Muscle of leg (tissue), 11 donors: ENCODE measurements around the gene SLC19A3. TPM values are rescaled to one million over a fixed set of nuclear protein-coding genes. Genes with fewer than 3 reads are reported as not detected.
A peak's percentile ranks its signal among the peaks of the same experiment; 100 is the strongest.
"Not testable (repeated sequence)": the region's sequence is repeated elsewhere in the genome, so short reads cannot be mapped to it uniquely, and the experiment has no call there.

Source experiments
- DNase-seq: peaks from one replicate; pipeline ENCODE4 v3.0.0; 2013
- H3K27ac ChIP-seq: one replicate; pipeline ENCODE4 v1.5.1; 2013; ENCODE audit warnings: mild to moderate bottlenecking, low read length, control low read depth
- H3K27me3 ChIP-seq: one replicate; pipeline ENCODE4 v1.6.1; 2013; ENCODE audit warnings: low read length; ENCODE audit not compliant: control insufficient read depth, insufficient read depth
- H3K36me3 ChIP-seq: one replicate; pipeline ENCODE4 v1.6.1; 2013; ENCODE audit warnings: low read length; ENCODE audit not compliant: control insufficient read depth, insufficient read depth
- H3K4me1 ChIP-seq: one replicate; pipeline ENCODE4 v1.6.1; 2013; ENCODE audit warnings: low read length; ENCODE audit not compliant: control insufficient read depth, insufficient read depth
- H3K4me3 ChIP-seq: one replicate; pipeline ENCODE4 v1.5.1; 2013; ENCODE audit warnings: low read length, control low read depth
- H3K9me3 ChIP-seq: replicated peaks from 2 replicates; pipeline ENCODE4 v1.6.1; 2013; ENCODE audit warnings: low read depth, low read length; ENCODE audit not compliant: control insufficient read depth
- WGBS: methylation state at CpG from one replicate; pipeline ENCODE4 v1.1.5; 2013; ENCODE audit warnings: missing lambda C conversion rate; ENCODE audit not compliant: insufficient coverage; 5-methylcytosine and 5-hydroxymethylcytosine counted together
- polyA plus RNA-seq, 8 donors: library from polyadenylated mRNA; unstranded; fragments of 120-200 nt; gene quantifications; one replicate each; pipeline versions ENCODE4 v1.2.1 to v1.2.3, GENCODE V29; 2013; ENCODE audit warnings: inconsistent platforms in 1 of 8, low replicate concordance in 1 of 8; ENCODE audit not compliant: insufficient read length in 8 of 8, insufficient read depth in 1 of 8
- total RNA-seq: library from RNA; stranded (reverse); fragments of 120-200 nt; gene quantifications from one replicate; pipeline ENCODE4 v1.2.4, GENCODE V29; 2013

SLC19A3 gene
- total and polyA plus RNA-seq, 9 donors = 0.64 to 5.1 (median 1.0) TPM

DNA sequence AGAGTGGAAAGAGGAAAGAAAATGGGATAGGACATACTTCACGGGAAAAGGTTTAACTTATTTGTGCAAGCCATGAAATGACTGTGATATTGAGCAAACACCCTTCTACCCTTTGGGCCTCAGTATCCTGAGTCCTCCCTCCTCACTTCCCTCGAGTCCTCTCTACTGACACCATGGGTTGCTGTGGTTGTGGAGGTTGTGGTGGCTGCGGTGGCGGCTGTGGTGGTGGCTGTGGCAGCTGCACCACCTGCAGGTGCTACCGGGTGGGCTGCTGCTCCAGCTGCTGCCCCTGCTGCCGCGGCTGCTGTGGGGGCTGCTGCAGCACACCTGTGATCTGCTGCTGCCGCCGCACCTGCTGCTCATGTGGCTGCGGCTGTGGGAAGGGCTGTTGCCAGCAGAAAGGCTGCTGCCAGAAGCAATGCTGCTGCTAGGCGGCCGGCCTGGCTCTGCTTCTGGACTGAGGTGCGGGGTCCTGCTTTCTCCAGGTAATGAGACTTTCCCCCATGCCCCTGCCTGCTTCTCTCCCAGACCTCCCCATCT, 51.1 kb downstream of the SLC19A3 start, which contains the start of gene SCYGR5:
SCYGR5 (plus strand) TSS at position 174 of the 540 bp plus-strand sequence; CDS start at position 174, 0 bp downstream.
- not testable (repeated sequence) for H3K27ac ChIP-seq, H3K4me1 ChIP-seq, H3K36me3 ChIP-seq, H3K9me3 ChIP-seq, DNase-seq, H3K27me3 ChIP-seq, H3K4me3 ChIP-seq
- WGBS = 74% methylated on average over 3 of the region's 13 CpGs

DNA sequence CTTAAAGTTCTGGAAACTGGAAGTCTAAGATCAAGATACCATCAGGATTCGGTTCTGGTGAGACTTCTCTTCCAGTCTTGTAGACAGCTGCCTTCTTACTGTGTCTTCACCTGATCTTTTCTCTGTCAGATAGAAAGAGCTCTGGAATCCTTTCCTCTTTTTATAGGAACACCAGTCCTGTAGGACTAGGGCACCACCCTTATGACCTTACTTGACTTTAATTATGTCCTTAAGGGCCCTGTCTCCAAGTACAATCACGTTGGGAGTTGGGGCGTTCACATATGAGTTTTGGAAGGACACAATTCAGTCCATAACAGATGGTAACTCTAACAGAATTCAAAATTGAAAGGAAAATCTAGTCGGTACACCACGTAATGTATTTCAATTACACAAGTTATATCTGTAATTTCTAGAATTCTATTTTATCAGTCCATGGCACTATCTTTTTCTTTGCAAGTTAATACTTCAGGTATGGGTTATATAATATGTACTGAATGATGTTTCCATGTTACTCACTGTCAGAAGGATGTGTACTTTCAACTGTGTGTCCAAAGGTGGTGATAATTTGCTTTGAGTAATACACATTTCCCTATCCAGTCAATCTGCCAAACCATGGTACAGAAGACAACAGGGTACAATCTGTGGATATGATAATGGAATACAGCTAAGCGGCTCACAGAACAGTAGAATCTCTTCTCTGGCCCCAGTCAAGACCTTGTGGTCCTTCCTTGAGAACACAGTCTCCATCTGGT, 52.5 kb downstream of the SLC19A3 start:
- H3K9me3 ChIP-seq = no peaks in the 10 kb centered on the region
- no peak for DNase-seq
- no peak overlapping the region for H3K4me3 ChIP-seq
- WGBS = 92% methylated on average over 2 of the region's 6 CpGs
- H3K36me3 ChIP-seq = no peaks in the 10 kb centered on the region
- no peak overlapping the region for H3K27ac ChIP-seq
- no peaks in the 10 kb centered on the region for H3K27me3 ChIP-seq
- H3K4me1 ChIP-seq = no peaks in the 10 kb centered on the region

DNA sequence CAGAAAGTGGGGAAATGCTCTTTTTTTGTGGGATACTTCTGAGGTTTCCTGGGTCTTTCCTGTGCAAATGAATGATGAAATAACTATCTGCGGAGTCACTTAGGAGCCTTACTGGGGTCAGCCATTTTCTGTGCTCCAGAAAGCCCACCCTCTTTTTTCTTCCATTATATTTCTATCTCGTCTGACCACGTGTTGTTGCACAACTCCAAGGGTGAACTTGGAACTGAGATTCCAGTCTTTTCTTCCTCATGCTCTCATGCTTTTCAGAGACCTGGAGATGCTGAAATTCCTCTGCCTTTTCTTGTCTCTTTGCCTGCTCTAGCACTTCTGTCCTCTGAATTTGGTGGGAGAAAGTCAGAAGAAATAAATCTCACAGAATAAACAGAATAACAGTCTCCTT, 56.0 kb downstream of the SLC19A3 start:
- H3K4me3 ChIP-seq = no peak overlapping the region
- WGBS = 36% methylated on average over 3 of the region's 3 CpGs

DNA sequence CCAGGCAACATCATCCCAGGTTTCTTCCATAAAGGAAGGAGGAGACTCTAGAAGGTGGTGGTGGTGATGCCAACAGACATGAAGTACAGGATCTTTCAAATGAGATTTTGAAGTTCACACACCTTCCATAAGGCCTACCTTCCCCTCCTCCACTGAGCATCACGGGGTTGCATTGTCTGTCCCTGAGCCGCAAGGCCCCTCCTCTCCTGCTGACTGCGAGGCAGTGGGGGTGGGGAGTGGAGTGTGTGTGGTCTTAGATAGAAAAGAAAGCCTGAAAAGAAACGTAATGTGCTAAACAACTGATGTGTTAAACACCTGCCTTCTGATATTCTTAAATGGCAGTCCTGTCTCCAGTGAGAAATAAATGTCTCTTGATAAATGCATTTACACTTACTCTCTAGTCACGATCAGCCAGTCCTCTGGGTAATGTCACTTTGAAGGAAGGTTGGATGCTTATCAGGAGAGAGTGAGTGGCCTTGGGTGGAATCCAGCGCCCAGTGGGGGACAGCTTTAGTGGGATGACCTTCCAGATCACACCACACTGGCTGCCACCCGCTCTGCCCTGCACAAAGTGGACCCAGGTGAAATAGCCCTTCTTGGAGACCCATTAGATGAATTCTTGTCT, 56.7 kb downstream of the SLC19A3 start:
- Histone ChIP-seq H3K4me1 (no peaks in the 10 kb centered on the region), H3K4me3 (no peak overlapping the region), H3K27ac (no peak overlapping the region), H3K27me3 (no peaks in the 10 kb centered on the region), H3K9me3 (no peaks in the 10 kb centered on the region), H3K36me3 (no peaks in the 10 kb centered on the region)
- WGBS = no CpG with 5 or more reads among the region's 7 CpGs
- no peak for DNase-seq

More for the DNA sequence above, 56.0 kb downstream of the SLC19A3 start:
- Histone ChIP-seq H3K27ac (no peak overlapping the region), H3K36me3 (no peaks in the 10 kb centered on the region), H3K9me3 (no peaks in the 10 kb centered on the region), H3K4me1 (no peaks in the 10 kb centered on the region), H3K27me3 (no peaks in the 10 kb centered on the region)
- no peak for DNase-seq

DNA sequence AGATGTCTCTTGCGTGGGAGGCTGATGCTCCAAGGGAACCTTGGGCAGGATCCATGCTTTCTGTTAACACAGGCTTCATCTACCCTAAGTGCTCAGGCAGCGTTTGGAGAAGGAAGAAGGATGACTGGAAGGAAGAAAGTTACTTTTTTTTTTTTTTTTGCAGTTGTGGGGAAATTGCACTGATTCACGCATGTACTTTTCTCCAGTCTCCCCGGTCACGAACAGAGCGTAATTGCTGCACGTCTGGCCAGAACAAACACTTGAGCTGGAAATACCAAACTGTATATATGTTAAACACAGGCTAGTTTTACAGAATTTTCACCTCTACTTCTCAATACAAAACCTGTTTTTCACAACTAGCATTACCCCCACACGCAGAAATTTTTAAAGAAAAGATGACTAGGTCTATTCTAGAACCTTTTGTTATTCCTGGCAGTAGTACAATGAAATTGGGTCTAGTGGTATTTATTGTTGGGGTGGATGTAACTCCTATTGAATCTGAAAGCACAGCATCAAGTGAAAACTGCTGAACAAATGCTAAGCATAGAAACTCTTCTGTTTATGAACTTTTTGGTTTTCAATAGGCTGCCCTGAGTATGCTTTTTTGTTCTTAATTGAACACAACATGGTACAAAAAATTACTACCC, 60.5 kb downstream of the SLC19A3 start:
- no peaks in the 10 kb centered on the region for H3K27me3 ChIP-seq
- no CpG with 5 or more reads among the region's 8 CpGs for WGBS
- no peak for DNase-seq

DNA sequence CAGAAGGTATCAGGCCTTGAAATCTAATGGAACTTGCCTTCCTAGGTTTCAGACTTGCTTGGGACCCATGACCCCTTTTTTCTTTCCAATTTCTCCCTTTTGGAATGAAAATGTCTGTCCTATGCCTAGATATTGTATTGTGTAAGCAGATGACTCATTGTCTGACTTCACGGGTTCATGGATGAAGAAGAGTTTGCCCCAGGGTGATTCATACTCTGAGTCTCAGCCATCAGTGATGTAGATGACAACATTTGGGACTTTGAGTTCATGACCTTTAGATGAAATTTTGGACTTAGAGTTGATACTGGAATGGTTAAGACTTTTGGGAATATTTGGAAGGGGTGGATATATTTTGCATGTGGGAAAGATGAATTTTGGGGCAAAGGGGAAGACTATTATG, 62.4 kb downstream of the SLC19A3 start:
- Histone ChIP-seq H3K4me3 (no peak overlapping the region), H3K9me3 (no peaks in the 10 kb centered on the region), H3K27me3 (no peaks in the 10 kb centered on the region), H3K4me1 (no peaks in the 10 kb centered on the region), H3K36me3 (no peaks in the 10 kb centered on the region), H3K27ac (no peak overlapping the region)
- peak; percentile 24 for DNase-seq
- WGBS = 18% methylated on average over 1 of the region's 1 CpG

More for the DNA sequence above, 60.5 kb downstream of the SLC19A3 start:
- H3K27ac ChIP-seq = no peak overlapping the region
- H3K4me3 ChIP-seq = no peak overlapping the region
- H3K4me1 ChIP-seq = no peaks in the 10 kb centered on the region
- no peaks in the 10 kb centered on the region for H3K36me3 ChIP-seq
- H3K9me3 ChIP-seq = no peaks in the 10 kb centered on the region

DNA sequence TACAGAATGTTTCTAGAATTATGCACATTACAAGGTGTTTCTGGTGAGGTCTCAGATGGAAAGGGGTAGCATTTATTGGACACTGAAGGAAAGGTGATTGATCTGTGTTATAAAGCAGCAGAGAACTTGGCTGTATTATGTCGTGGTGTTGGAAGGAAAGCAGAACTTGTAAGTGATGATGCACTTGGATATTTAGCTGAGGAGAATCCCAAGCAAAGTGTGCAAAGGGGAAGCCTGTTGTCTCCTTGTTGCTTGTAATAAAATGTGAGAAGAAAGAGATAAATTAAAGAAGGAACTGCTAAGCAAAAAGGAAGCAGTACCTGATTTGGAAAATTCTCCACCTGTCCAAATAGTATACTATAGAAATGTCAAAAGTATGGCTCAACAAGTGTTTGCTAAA, 63.4 kb downstream of the SLC19A3 start:
- Histone ChIP-seq H3K36me3 (no peaks in the 10 kb centered on the region), H3K4me1 (no peaks in the 10 kb centered on the region), H3K27ac (no peak overlapping the region), H3K27me3 (no peaks in the 10 kb centered on the region), H3K9me3 (no peaks in the 10 kb centered on the region), H3K4me3 (no peak overlapping the region)
- WGBS = 45% methylated on average over 1 of the region's 1 CpG
- DNase-seq = no peak

DNA sequence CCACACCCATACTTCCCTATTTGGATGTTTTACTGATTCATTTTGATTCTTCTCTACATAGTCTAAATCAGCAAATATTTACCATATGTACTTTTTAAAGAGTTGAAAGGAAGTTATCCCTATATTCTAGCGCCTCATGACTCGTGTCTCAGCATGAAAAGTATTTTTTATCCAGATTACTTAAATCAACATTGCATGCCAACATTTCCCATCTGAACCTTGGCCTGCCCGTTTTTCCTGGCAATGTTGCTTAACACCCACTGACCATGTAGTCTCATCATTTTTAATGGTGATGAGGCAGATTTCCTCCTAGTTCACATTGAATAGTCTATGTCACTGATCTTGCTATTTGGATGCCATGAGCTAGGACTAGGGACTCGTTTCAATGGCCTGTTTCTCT, 64.4 kb downstream of the SLC19A3 start:
- no peak overlapping the region for H3K4me3 ChIP-seq
- H3K4me1 ChIP-seq = no peaks in the 10 kb centered on the region
- DNase-seq = no peak
- no CpG with 5 or more reads among the region's 4 CpGs for WGBS
- H3K9me3 ChIP-seq = no peaks in the 10 kb centered on the region
- no peaks in the 10 kb centered on the region for H3K36me3 ChIP-seq
- no peaks in the 10 kb centered on the region for H3K27me3 ChIP-seq
- no peak overlapping the region for H3K27ac ChIP-seq

DNA sequence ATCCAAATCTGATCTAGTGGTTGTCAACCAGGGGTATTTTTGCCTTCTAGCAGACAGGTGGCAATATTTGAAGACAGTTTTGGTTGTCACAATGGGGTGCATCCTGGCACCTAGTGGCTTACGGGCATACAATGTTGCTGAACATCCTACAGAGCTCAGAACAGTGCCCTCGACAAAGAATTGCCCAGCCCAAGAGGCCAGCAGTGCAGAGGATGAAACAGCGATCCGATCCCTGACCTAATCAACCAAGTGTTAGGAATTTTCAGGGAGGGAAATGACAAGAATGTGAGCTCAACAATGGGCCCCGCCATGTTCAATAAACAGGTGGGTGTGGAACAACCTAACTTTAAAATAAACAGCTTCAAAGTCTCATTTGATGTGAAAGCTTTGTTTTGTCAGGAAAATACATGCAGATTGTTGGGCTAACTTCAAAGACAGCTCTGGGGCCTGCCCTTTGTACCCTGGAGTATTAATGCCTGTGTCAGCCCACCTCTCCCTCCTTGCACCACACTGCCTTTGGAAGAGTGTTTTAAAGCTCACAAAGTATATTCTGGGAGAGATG, 73.8 kb downstream of the SLC19A3 start:
- Histone ChIP-seq H3K4me3 (no peak overlapping the region), H3K36me3 (no peaks in the 10 kb centered on the region), H3K27me3 (no peaks in the 10 kb centered on the region), H3K9me3 (no peaks in the 10 kb centered on the region), H3K27ac (no peak overlapping the region), H3K4me1 (no peaks in the 10 kb centered on the region)
- DNase-seq = no peak
- 79% methylated on average over 4 of the region's 5 CpGs for WGBS

DNA sequence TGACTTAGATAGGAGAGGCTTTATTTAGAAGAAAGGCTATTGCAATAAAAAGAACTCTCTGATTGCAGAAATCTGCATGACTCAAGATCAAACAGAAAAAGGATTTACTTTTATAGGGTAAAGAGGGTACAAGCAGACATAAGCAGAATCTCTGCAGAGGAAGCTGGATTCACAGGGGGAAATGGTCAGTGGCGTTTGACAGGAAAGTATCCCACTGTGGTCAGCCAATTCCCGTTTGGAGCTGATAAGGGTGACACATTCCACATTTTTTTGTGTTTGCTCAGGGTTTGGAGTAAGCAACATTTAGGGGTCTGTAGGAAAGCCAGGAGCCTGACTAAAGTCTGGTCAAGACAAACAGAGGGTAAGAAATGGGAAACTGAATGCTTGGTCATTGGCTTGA, 75.2 kb downstream of the SLC19A3 start:
- Histone ChIP-seq H3K27ac (no peak overlapping the region), H3K27me3 (no peaks in the 10 kb centered on the region), H3K4me1 (no peaks in the 10 kb centered on the region), H3K9me3 (no peaks in the 10 kb centered on the region), H3K36me3 (no peaks in the 10 kb centered on the region), H3K4me3 (no peak overlapping the region)
- DNase-seq = no peak
- 6% methylated on average over 2 of the region's 2 CpGs for WGBS
